Measurements from ENCODE around the gene REV3L.

The REV3L gene

GRCh38 chr6:111490067-111490466 is 7.0 kb upstream of the REV3L start:
- H3K9me3 ChIP-seq (ENCODE audit: control insufficient read depth in 1 of 2, low read length in 2 of 2): no peaks in the 10 kb centered on the region
- H3K36me3 ChIP-seq (ENCODE audit: control insufficient read depth in 1 of 2, insufficient read depth in 2 of 2, low read length in 2 of 2): no peaks in the 10 kb centered on the region
- no peak overlapping the region for H3K27ac ChIP-seq (ENCODE audit: low read length)
- H3K4me3 ChIP-seq (ENCODE audit: low read depth in 1 of 2, low read length in 2 of 2): no peak overlapping the region
- no peaks in the 10 kb centered on the region for H3K27me3 ChIP-seq (ENCODE audit: low read depth, low read length)
- peaks cover 5 to 10% of the 10 kb centered on the region in 2 donors for H3K4me1 ChIP-seq (ENCODE audit: control insufficient read depth in 1 of 2, insufficient read depth in 2 of 2, low read length in 2 of 2)

GRCh38 chr6:111487661-111488060 is 4.6 kb upstream of the REV3L start:
- Histone ChIP-seq H3K9me3 (ENCODE audit: control insufficient read depth in 1 of 2, low read length in 2 of 2) (no peaks in the 10 kb centered on the region), H3K4me1 (ENCODE audit: control insufficient read depth in 1 of 2, insufficient read depth in 2 of 2, low read length in 2 of 2) (peaks cover 5% of the 10 kb centered on the region in 2 donors), H3K4me3 (ENCODE audit: low read depth in 1 of 2, low read length in 2 of 2) (no peak overlapping the region), H3K27me3 (ENCODE audit: low read depth, low read length) (no peaks in the 10 kb centered on the region), H3K36me3 (ENCODE audit: control insufficient read depth in 1 of 2, insufficient read depth in 2 of 2, low read length in 2 of 2) (peaks cover 0 to 7% of the 10 kb centered on the region in 2 donors), H3K27ac (ENCODE audit: low read length) (no peak overlapping the region)

- no peak overlapping the region for H3K4me3 ChIP-seq (ENCODE audit: low read depth in 1 of 2, low read length in 2 of 2)
- peaks cover 5% of the 10 kb centered on the region in 2 donors for H3K4me1 ChIP-seq (ENCODE audit: control insufficient read depth in 1 of 2, insufficient read depth in 2 of 2, low read length in 2 of 2)
- H3K9me3 ChIP-seq (ENCODE audit: control insufficient read depth in 1 of 2, low read length in 2 of 2): no peaks in the 10 kb centered on the region
- peaks cover 0 to 8% of the 10 kb centered on the region in 2 donors for H3K36me3 ChIP-seq (ENCODE audit: control insufficient read depth in 1 of 2, insufficient read depth in 2 of 2, low read length in 2 of 2)
- H3K27me3 ChIP-seq (ENCODE audit: low read depth, low read length): no peaks in the 10 kb centered on the region
- no peak overlapping the region for H3K27ac ChIP-seq (ENCODE audit: low read length)
Observed at GRCh38 chr6:111486921-111487320, 3.9 kb upstream of the REV3L start.

GRCh38 chr6:111486475-111486874 is 3.5 kb upstream of the REV3L start:
- H3K4me3 ChIP-seq (ENCODE audit: low read depth in 1 of 2, low read length in 2 of 2): no peak overlapping the region
- no peak overlapping the region for H3K27ac ChIP-seq (ENCODE audit: low read length)
- peaks cover 0 to 8% of the 10 kb centered on the region in 2 donors for H3K36me3 ChIP-seq (ENCODE audit: control insufficient read depth in 1 of 2, insufficient read depth in 2 of 2, low read length in 2 of 2)
- no peaks in the 10 kb centered on the region for H3K27me3 ChIP-seq (ENCODE audit: low read depth, low read length)
- no peaks in the 10 kb centered on the region for H3K9me3 ChIP-seq (ENCODE audit: control insufficient read depth in 1 of 2, low read length in 2 of 2)
- peaks cover 5% of the 10 kb centered on the region in 2 donors for H3K4me1 ChIP-seq (ENCODE audit: control insufficient read depth in 1 of 2, insufficient read depth in 2 of 2, low read length in 2 of 2)

- Histone ChIP-seq H3K9me3 (ENCODE audit: control insufficient read depth in 1 of 2, low read length in 2 of 2) (no peaks in the 10 kb centered on the region), H3K4me3 (ENCODE audit: low read depth in 1 of 2, low read length in 2 of 2) (no peak overlapping the region), H3K4me1 (ENCODE audit: control insufficient read depth in 1 of 2, insufficient read depth in 2 of 2, low read length in 2 of 2) (peaks cover 5 to 9% of the 10 kb centered on the region in 2 donors), H3K27me3 (ENCODE audit: low read depth, low read length) (no peaks in the 10 kb centered on the region), H3K27ac (ENCODE audit: low read length) (peak overlapping the region; percentile 98), H3K36me3 (ENCODE audit: control insufficient read depth in 1 of 2, insufficient read depth in 2 of 2, low read length in 2 of 2) (peaks cover 0 to 8% of the 10 kb centered on the region in 2 donors)
Observed at GRCh38 chr6:111485342-111485741, 2.3 kb upstream of the REV3L start.

- Histone ChIP-seq H3K27ac (ENCODE audit: low read length) (peak overlapping the region; percentile 98), H3K27me3 (ENCODE audit: low read depth, low read length) (no peaks in the 10 kb centered on the region), H3K9me3 (ENCODE audit: control insufficient read depth in 1 of 2, low read length in 2 of 2) (no peaks in the 10 kb centered on the region), H3K36me3 (ENCODE audit: control insufficient read depth in 1 of 2, insufficient read depth in 2 of 2, low read length in 2 of 2) (peaks cover 0 to 8% of the 10 kb centered on the region in 2 donors), H3K4me3 (ENCODE audit: low read depth in 1 of 2, low read length in 2 of 2) (peak overlapping the region; percentile 72 to 92), H3K4me1 (ENCODE audit: control insufficient read depth in 1 of 2, insufficient read depth in 2 of 2, low read length in 2 of 2) (peaks cover 5 to 9% of the 10 kb centered on the region in 2 donors)
Observed at GRCh38 chr6:111484633-111484930, 1.6 kb upstream of the REV3L start.

GRCh38 chr6:111483736-111484632 is 966 bp upstream of the REV3L start:
- Histone ChIP-seq H3K36me3 (ENCODE audit: control insufficient read depth in 1 of 2, insufficient read depth in 2 of 2, low read length in 2 of 2) (peaks cover 0 to 8% of the 10 kb centered on the region in 2 donors), H3K27ac (ENCODE audit: low read length) (peak overlapping the region; percentile 98), H3K4me3 (ENCODE audit: low read depth in 1 of 2, low read length in 2 of 2) (peak overlapping the region; percentile 72 to 92), H3K4me1 (ENCODE audit: control insufficient read depth in 1 of 2, insufficient read depth in 2 of 2, low read length in 2 of 2) (peaks cover 5 to 9% of the 10 kb centered on the region in 2 donors), H3K9me3 (ENCODE audit: control insufficient read depth in 1 of 2, low read length in 2 of 2) (no peaks in the 10 kb centered on the region), H3K27me3 (ENCODE audit: low read depth, low read length) (no peaks in the 10 kb centered on the region)

GRCh38 chr6:111482188-111482958 is 645 bp downstream of the REV3L start:
- H3K27me3 ChIP-seq (ENCODE audit: low read depth, low read length): no peaks in the 10 kb centered on the region
- peak overlapping the region; percentile 81 for H3K27ac ChIP-seq (ENCODE audit: low read length)
- peaks cover 0 to 8% of the 10 kb centered on the region in 2 donors for H3K36me3 ChIP-seq (ENCODE audit: control insufficient read depth in 1 of 2, insufficient read depth in 2 of 2, low read length in 2 of 2)
- H3K4me1 ChIP-seq (ENCODE audit: control insufficient read depth in 1 of 2, insufficient read depth in 2 of 2, low read length in 2 of 2): peaks cover 9 to 12% of the 10 kb centered on the region in 2 donors
- no peaks in the 10 kb centered on the region for H3K9me3 ChIP-seq (ENCODE audit: control insufficient read depth in 1 of 2, low read length in 2 of 2)
- H3K4me3 ChIP-seq (ENCODE audit: low read depth in 1 of 2, low read length in 2 of 2): peak overlapping the region; percentile 91 to 92

GRCh38 chr6:111481836-111482187 is 1.2 kb downstream of the REV3L start:
- no peaks in the 10 kb centered on the region for H3K27me3 ChIP-seq (ENCODE audit: low read depth, low read length)
- peak overlapping the region; percentile 81 for H3K27ac ChIP-seq (ENCODE audit: low read length)
- peak overlapping the region; percentile 91 to 92 for H3K4me3 ChIP-seq (ENCODE audit: low read depth in 1 of 2, low read length in 2 of 2)
- peaks cover 12 to 17% of the 10 kb centered on the region in 2 donors for H3K4me1 ChIP-seq (ENCODE audit: control insufficient read depth in 1 of 2, insufficient read depth in 2 of 2, low read length in 2 of 2)
- H3K36me3 ChIP-seq (ENCODE audit: control insufficient read depth in 1 of 2, insufficient read depth in 2 of 2, low read length in 2 of 2): peaks cover 0 to 8% of the 10 kb centered on the region in 2 donors
- H3K9me3 ChIP-seq (ENCODE audit: control insufficient read depth in 1 of 2, low read length in 2 of 2): no peaks in the 10 kb centered on the region

- H3K36me3 ChIP-seq (ENCODE audit: control insufficient read depth in 1 of 2, insufficient read depth in 2 of 2, low read length in 2 of 2): peaks cover 0 to 8% of the 10 kb centered on the region in 2 donors
- peaks cover 12 to 17% of the 10 kb centered on the region in 2 donors for H3K4me1 ChIP-seq (ENCODE audit: control insufficient read depth in 1 of 2, insufficient read depth in 2 of 2, low read length in 2 of 2)
- H3K4me3 ChIP-seq (ENCODE audit: low read depth in 1 of 2, low read length in 2 of 2): peak overlapping the region; percentile 91 to 92
- no peaks in the 10 kb centered on the region for H3K9me3 ChIP-seq (ENCODE audit: control insufficient read depth in 1 of 2, low read length in 2 of 2)
- H3K27ac ChIP-seq (ENCODE audit: low read length): peak overlapping the region; percentile 81
- no peaks in the 10 kb centered on the region for H3K27me3 ChIP-seq (ENCODE audit: low read depth, low read length)
Observed at GRCh38 chr6:111480988-111481822, 1.8 kb downstream of the REV3L start.

- Histone ChIP-seq H3K36me3 (ENCODE audit: control insufficient read depth in 1 of 2, insufficient read depth in 2 of 2, low read length in 2 of 2) (peaks cover 0 to 3% of the 10 kb centered on the region in 2 donors), H3K27ac (ENCODE audit: low read length) (no peak overlapping the region), H3K9me3 (ENCODE audit: control insufficient read depth in 1 of 2, low read length in 2 of 2) (no peaks in the 10 kb centered on the region), H3K4me3 (ENCODE audit: low read depth in 1 of 2, low read length in 2 of 2) (no peak overlapping the region), H3K27me3 (ENCODE audit: low read depth, low read length) (no peaks in the 10 kb centered on the region), H3K4me1 (ENCODE audit: control insufficient read depth in 1 of 2, insufficient read depth in 2 of 2, low read length in 2 of 2) (peaks cover 12% of the 10 kb centered on the region in 2 donors)
Observed at GRCh38 chr6:111478749-111479148, 4.3 kb downstream of the REV3L start.
